ENCODE results near the gene RPS6KA4. TPM values are rescaled to one million over a fixed set of nuclear protein-coding genes. Genes with fewer than 3 reads are reported as not detected.

The RPS6KA4 gene
- total RNA-seq, 1 donor = 39.4 TPM

GRCh38 chr11:64317325-64317960 lies 41.5 kb upstream of the RPS6KA4 start, which contains the start of gene TRMT112:
Gene TRMT112 (minus strand): TSS chr11:64317559. CDS start chr11:64317526, 33 bp downstream.
- Histone ChIP-seq H3K9me3 (ENCODE audit: low read depth, low read length) (no peaks in the 10 kb centered on the region), H3K27ac (ENCODE audit: low read depth, low read length) (peak within 1 kb of the TSS; percentile 97), H3K27me3 (ENCODE audit: insufficient read depth, low read length) (no peaks in the 10 kb centered on the region), H3K4me3 (ENCODE audit: insufficient read depth, low read length) (peak within 1 kb of the TSS; percentile 99), H3K79me2 (ENCODE audit: insufficient read depth, low read length) (peaks cover 31% of the 10 kb centered on the region), H3K4me2 (ENCODE audit: insufficient read depth, low read length) (peak within 1 kb of the TSS; percentile 92), H3K36me3 (ENCODE audit: insufficient read depth, low read length) (peaks cover 27% of the 10 kb centered on the region), H2AFZ (ENCODE audit: low read length) (peak within 1 kb of the TSS; percentile 67), H3K4me1 (ENCODE audit: insufficient read depth, low read length) (peaks cover 11% of the 10 kb centered on the region), H4K20me1 (ENCODE audit: insufficient read depth, low read length) (peaks cover 4% of the 10 kb centered on the region)
- peak; percentile 99 for DNase-seq (ENCODE audit: insufficient read length, low spot score, missing footprints)
- TF ChIP-seq CTCF (IDR thresholded peaks at IDR 0.05; ENCODE audit: extremely low read depth, low read depth, low read length) = no peak

GRCh38 chr11:64317961-64318765 lies 40.8 kb upstream of the RPS6KA4 start, which contains the start of gene PRDX5:
Gene PRDX5 (plus strand): TSS chr11:64318121. CDS start chr11:64318216, 95 bp downstream.
- H3K79me2 ChIP-seq (ENCODE audit: insufficient read depth, low read length) = peaks cover 26% of the 10 kb centered on the region
- H3K4me2 ChIP-seq (ENCODE audit: insufficient read depth, low read length) = peak within 1 kb of the TSS; percentile 92
- H3K4me1 ChIP-seq (ENCODE audit: insufficient read depth, low read length) = peaks cover 11% of the 10 kb centered on the region
- H3K27me3 ChIP-seq (ENCODE audit: insufficient read depth, low read length) = no peaks in the 10 kb centered on the region
- peaks cover 30% of the 10 kb centered on the region for H3K36me3 ChIP-seq (ENCODE audit: insufficient read depth, low read length)
- peak within 1 kb of the TSS; percentile 97 for H3K27ac ChIP-seq (ENCODE audit: low read depth, low read length)
- DNase-seq (ENCODE audit: insufficient read length, low spot score, missing footprints) = peak; percentile 100
- peak within 1 kb of the TSS; percentile 99 for H3K4me3 ChIP-seq (ENCODE audit: insufficient read depth, low read length)
- peak; percentile 27 for TF ChIP-seq CTCF (IDR thresholded peaks at IDR 0.05; ENCODE audit: extremely low read depth, low read depth, low read length)
- peak within 1 kb of the TSS; percentile 67 for H2AFZ ChIP-seq (ENCODE audit: low read length)
- no peaks in the 10 kb centered on the region for H3K9me3 ChIP-seq (ENCODE audit: low read depth, low read length)
- H4K20me1 ChIP-seq (ENCODE audit: insufficient read depth, low read length) = peaks cover 7% of the 10 kb centered on the region

GRCh38 chr11:64318766-64319761 lies 39.9 kb upstream of the RPS6KA4 start:
- peaks cover 30% of the 10 kb centered on the region for H3K36me3 ChIP-seq (ENCODE audit: insufficient read depth, low read length)
- peaks cover 26% of the 10 kb centered on the region for H3K79me2 ChIP-seq (ENCODE audit: insufficient read depth, low read length)
- peak overlapping the region; percentile 99 for H3K4me3 ChIP-seq (ENCODE audit: insufficient read depth, low read length)
- H3K4me1 ChIP-seq (ENCODE audit: insufficient read depth, low read length) = peaks cover 11% of the 10 kb centered on the region
- H3K4me2 ChIP-seq (ENCODE audit: insufficient read depth, low read length) = peak overlapping the region; percentile 92
- DNase-seq (ENCODE audit: insufficient read length, low spot score, missing footprints) = peak; percentile 75
- peak overlapping the region; percentile 67 for H2AFZ ChIP-seq (ENCODE audit: low read length)
- H3K9me3 ChIP-seq (ENCODE audit: low read depth, low read length) = no peaks in the 10 kb centered on the region
- no peaks in the 10 kb centered on the region for H3K27me3 ChIP-seq (ENCODE audit: insufficient read depth, low read length)
- H3K27ac ChIP-seq (ENCODE audit: low read depth, low read length) = peak overlapping the region; percentile 51
- H4K20me1 ChIP-seq (ENCODE audit: insufficient read depth, low read length) = peaks cover 7% of the 10 kb centered on the region
- no peak for TF ChIP-seq CTCF (IDR thresholded peaks at IDR 0.05; ENCODE audit: extremely low read depth, low read depth, low read length)

All from osteoblast (primary cell).